Hepatocyte (in vitro differentiated cells): Measurements from ENCODE around the gene TFIP11.

ENCODE experiments used
- CTCF ChIP-seq: fragments of 200-600 bp; sonication (generic); IDR thresholded peaks from 2 replicates; pipeline ENCODE4 v1.5.1; 2016; ENCODE audit warnings: antibody characterized with exemption, mild to moderate bottlenecking; ENCODE audit not compliant: poor library complexity
- EZH2 ChIP-seq: fragments of 200-600 bp; sonication (generic); IDR thresholded peaks from 2 replicates; pipeline ENCODE4 v1.6.1; 2016; ENCODE audit warnings: antibody characterized with exemption, mild to moderate bottlenecking, borderline replicate concordance

DNA sequence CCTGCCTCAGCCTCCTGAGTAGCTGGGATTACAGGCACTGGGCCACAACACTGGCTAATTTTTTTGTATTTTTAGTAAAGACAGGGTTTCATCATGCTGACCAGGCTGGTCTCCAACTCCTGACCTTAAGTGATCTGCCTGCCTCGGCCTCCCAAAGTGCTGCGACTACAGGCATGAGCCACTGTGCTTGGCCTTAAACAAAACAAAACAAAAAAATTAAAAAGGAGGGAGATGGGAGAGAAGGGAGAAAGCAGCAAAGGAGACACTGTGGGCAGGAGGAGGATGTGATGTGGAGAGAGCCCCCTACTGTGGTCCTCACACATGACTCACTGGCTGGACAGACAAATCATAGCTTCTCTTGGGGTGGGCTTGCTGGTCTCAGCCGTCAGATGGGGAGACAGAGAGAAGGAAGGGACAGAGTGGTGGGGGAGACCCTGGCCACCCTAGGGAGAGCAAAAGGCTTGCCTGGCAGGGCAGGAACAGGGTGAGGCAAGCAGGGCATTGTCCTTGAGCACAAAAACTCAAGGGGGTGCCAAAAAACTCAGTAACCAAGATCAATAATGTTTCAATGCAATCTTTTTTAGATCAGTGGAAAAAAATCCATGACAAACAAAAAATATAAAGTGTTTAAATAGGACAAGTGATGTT is 46.1 kb upstream of the TFIP11 start:
- TF ChIP-seq CTCF (no peak), EZH2 (no peak)
